OCI-LY1 (cell line): ENCODE measurements around the gene CA5A.

Experiments used
- EZH2 ChIP-seq: fragments of 200-600 bp; sonication (generic), shearing (Covaris generic); IDR thresholded peaks from 2 replicates; pipeline ENCODE4 v1.8.0; 2017; ENCODE audit warnings: borderline replicate concordance, mixed run types, mild to moderate bottlenecking, antibody characterized with exemption, low read length, moderate library complexity, mixed read lengths
- TF ChIP-seq, protein P1 (sequence below): fragments of 200-600 bp; sonication (generic), shearing (Covaris generic); IDR thresholded peaks from 2 replicates; pipeline ENCODE4 v1.5.1; 2017; ENCODE audit warnings: mild to moderate bottlenecking, antibody characterized with exemption, low read length, moderate library complexity, mixed read lengths

DNA sequence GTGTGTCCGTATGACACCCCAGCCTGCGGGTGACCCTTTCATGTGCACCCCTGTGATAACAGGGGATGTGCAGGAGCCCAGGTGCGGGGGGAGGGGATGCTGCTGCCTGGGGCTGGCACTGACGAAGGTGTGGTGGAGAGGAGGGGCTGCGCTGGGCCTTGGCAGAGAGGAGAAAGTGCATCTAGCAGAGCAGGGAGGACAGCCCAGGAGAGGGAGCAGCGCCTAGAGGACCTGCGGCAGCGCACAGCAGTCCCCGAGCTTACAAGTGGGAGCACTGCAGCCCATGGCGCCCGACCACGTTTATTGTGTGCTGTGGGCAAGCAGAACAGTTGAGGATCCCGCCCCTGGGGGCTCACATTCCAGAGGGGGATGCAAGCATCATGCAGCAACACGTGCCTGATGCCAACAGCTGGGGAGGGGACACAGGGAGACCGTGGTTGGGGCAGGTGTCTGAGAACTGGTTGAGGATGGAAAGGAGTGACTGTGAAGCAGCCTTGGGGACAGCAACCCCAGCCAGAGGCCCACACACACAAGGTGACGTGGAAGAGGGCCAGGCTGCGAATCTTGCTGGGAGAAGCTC, 56.1 kb downstream of the CA5A start:
- TF ChIP-seq, protein P1, sequence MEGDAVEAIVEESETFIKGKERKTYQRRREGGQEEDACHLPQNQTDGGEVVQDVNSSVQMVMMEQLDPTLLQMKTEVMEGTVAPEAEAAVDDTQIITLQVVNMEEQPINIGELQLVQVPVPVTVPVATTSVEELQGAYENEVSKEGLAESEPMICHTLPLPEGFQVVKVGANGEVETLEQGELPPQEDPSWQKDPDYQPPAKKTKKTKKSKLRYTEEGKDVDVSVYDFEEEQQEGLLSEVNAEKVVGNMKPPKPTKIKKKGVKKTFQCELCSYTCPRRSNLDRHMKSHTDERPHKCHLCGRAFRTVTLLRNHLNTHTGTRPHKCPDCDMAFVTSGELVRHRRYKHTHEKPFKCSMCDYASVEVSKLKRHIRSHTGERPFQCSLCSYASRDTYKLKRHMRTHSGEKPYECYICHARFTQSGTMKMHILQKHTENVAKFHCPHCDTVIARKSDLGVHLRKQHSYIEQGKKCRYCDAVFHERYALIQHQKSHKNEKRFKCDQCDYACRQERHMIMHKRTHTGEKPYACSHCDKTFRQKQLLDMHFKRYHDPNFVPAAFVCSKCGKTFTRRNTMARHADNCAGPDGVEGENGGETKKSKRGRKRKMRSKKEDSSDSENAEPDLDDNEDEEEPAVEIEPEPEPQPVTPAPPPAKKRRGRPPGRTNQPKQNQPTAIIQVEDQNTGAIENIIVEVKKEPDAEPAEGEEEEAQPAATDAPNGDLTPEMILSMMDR, result no peak
- TF ChIP-seq EZH2, result no peak
